ENCODE data around the gene ARID1A. TPM values are rescaled to one million over a fixed set of nuclear protein-coding genes. Genes with fewer than 3 reads are reported as not detected.
"Not testable (repeated sequence)": the region's sequence is repeated elsewhere in the genome, so short reads cannot be mapped to it uniquely, and the experiment has no call there.

The ARID1A gene
- total RNA-seq, 1 donor from 2014 or later, result 64.3 TPM

GRCh38 chr1:26721669-26722355 is 26.0 kb downstream of the ARID1A start:
- Histone ChIP-seq H3K27ac (no peak overlapping the region), H3K9me3 (no peaks in the 10 kb centered on the region), H3K4me1 (peaks cover 95% of the 10 kb centered on the region), H3K4me3 (no peak overlapping the region), H3K27me3 (no peaks in the 10 kb centered on the region), H3K36me3 (no peaks in the 10 kb centered on the region)
- intact Hi-C loops (cut with DNase I), result no loop called here
- no peak for TF ChIP-seq CTCF (IDR thresholded peaks at IDR 0.05)
- ATAC-seq, result no peak
- no peak for DNase-seq

- Histone ChIP-seq H3K36me3 (no peaks in the 10 kb centered on the region), H3K4me3 (no peak overlapping the region), H3K27ac (peak overlapping the region; percentile 63), H3K4me1 (peaks cover 95% of the 10 kb centered on the region), H3K27me3 (no peaks in the 10 kb centered on the region), H3K9me3 (no peaks in the 10 kb centered on the region)
- intact Hi-C loops (cut with DNase I), result no loop called here
- peak; percentile 82 for DNase-seq
- TF ChIP-seq CTCF (IDR thresholded peaks at IDR 0.05), result no peak
- peak; percentile 95 for ATAC-seq
Observed at GRCh38 chr1:26723013-26723991, 27.5 kb downstream of the ARID1A start.

- no peaks in the 10 kb centered on the region for H3K9me3 ChIP-seq
- no peak overlapping the region for H3K27ac ChIP-seq
- peaks cover 90% of the 10 kb centered on the region for H3K4me1 ChIP-seq
- ATAC-seq (no peak), DNase-seq (no peak)
- peaks cover 2% of the 10 kb centered on the region for H3K36me3 ChIP-seq
- H3K4me3 ChIP-seq, result no peak overlapping the region
- H3K27me3 ChIP-seq, result no peaks in the 10 kb centered on the region
- TF ChIP-seq CTCF (IDR thresholded peaks at IDR 0.05), result no peak
- intact Hi-C loops (cut with DNase I), result no loop called here
Observed at GRCh38 chr1:26724118-26724517, 28.3 kb downstream of the ARID1A start.

- Histone ChIP-seq H3K4me1 (peaks cover 85% of the 10 kb centered on the region), H3K4me3 (no peak overlapping the region), H3K9me3 (no peaks in the 10 kb centered on the region), H3K27me3 (no peaks in the 10 kb centered on the region), H3K36me3 (peaks cover 10% of the 10 kb centered on the region), H3K27ac (no peak overlapping the region)
- no peak for TF ChIP-seq CTCF (IDR thresholded peaks at IDR 0.05)
- ATAC-seq (no peak), DNase-seq (no peak)
- intact Hi-C loops (cut with DNase I), result no loop called here
Observed at GRCh38 chr1:26724926-26725325, 29.1 kb downstream of the ARID1A start.

GRCh38 chr1:26725904-26726303 is 30.1 kb downstream of the ARID1A start:
- intact Hi-C loops (cut with DNase I); DNase-seq; ATAC-seq; H3K9me3 ChIP-seq; H3K27ac ChIP-seq; H3K27me3 ChIP-seq; H3K4me3 ChIP-seq: not testable (repeated sequence)
- Histone ChIP-seq H3K36me3 (peaks cover 19% of the 10 kb centered on the region), H3K4me1 (peaks cover 76% of the 10 kb centered on the region)

- H3K36me3 ChIP-seq, result peaks cover 28% of the 10 kb centered on the region
- no peak for TF ChIP-seq CTCF (IDR thresholded peaks at IDR 0.05)
- H3K9me3 ChIP-seq, result no peaks in the 10 kb centered on the region
- no peak overlapping the region for H3K4me3 ChIP-seq
- H3K27me3 ChIP-seq, result no peaks in the 10 kb centered on the region
- intact Hi-C loops (cut with DNase I), result no loop called here
- peaks cover 68% of the 10 kb centered on the region for H3K4me1 ChIP-seq
- H3K27ac ChIP-seq, result no peak overlapping the region
- no peak for DNase-seq
- peak; percentile 45 for ATAC-seq
Observed at GRCh38 chr1:26726784-26727183, 31.0 kb downstream of the ARID1A start.

All from upper lobe of right lung (tissue), 1 donor.